MCF 10A (cell line): ENCODE measurements around the gene LRRC56. TPM values are rescaled to one million over a fixed set of nuclear protein-coding genes. Genes with fewer than 3 reads are reported as not detected.

ENCODE experiments used
- BruUV-seq: library from RNA; stranded (reverse); fragments of 400-500 nt; replicated peaks from 2 replicates; lab custom pipeline; 2021; lab: Mats Ljungman, UMichigan
- CTCF ChIA-PET: fragments of 300-600 bp; sonication (Branson Sonifier 250); formaldehyde crosslinking; extraction: SDS; loops from one replicate; lab custom pipeline; 2021; ENCODE audit warnings: antibody characterized with exemption, inconsistent platforms; lab: Yijun Ruan, JAX
- POLR2A ChIA-PET: fragments of 300-600, 350-650 bp; sonication (Branson Sonifier 250); formaldehyde crosslinking; extraction: SDS; loops from one replicate; lab custom pipeline; 2020; ENCODE audit warnings: antibody characterized with exemption, inconsistent platforms; lab: Yijun Ruan, JAX
- DNase-seq: peaks from one replicate; pipeline ENCODE4 v3.0.0-alpha.2; 2018; ENCODE audit not compliant: unreplicated experiment
- H3K27ac Mint-ChIP-seq: one replicate; pipeline ENCODE4 v1.8.0; 2022; ENCODE audit warnings: mild to moderate bottlenecking, low read depth, mixed read lengths; ENCODE audit not compliant: unreplicated experiment
- H3K27me3 Mint-ChIP-seq: one replicate; pipeline ENCODE4 v1.8.0; 2022; ENCODE audit warnings: mixed read lengths; ENCODE audit not compliant: insufficient read depth, unreplicated experiment
- H3K36me3 Mint-ChIP-seq: one replicate; pipeline ENCODE4 v1.8.0; 2022; ENCODE audit warnings: mild to moderate bottlenecking, moderate library complexity, mixed read lengths; ENCODE audit not compliant: insufficient read depth, unreplicated experiment
- H3K4me1 Mint-ChIP-seq: one replicate; pipeline ENCODE4 v1.8.0; 2022; ENCODE audit warnings: mixed read lengths; ENCODE audit not compliant: insufficient read depth, unreplicated experiment
- H3K4me3 Mint-ChIP-seq: one replicate; pipeline ENCODE4 v1.8.0; 2022; ENCODE audit warnings: mild to moderate bottlenecking, moderate library complexity, mixed read lengths; ENCODE audit not compliant: unreplicated experiment
- H3K9me3 Mint-ChIP-seq: one replicate; pipeline ENCODE4 v1.8.0; 2022; ENCODE audit warnings: mixed read lengths; ENCODE audit not compliant: unreplicated experiment
- CTCF ChIP-seq: fragments of 200-600 bp; IDR thresholded peaks from one replicate; pipeline ENCODE4 v1.8.0; 2022; ENCODE audit warnings: antibody characterized with exemption, mild to moderate bottlenecking; ENCODE audit not compliant: unreplicated experiment
- intact Hi-C: fragments of 100-400 bp; cut with micrococcal nuclease; formaldehyde crosslinking; loops from 2 replicates; pipeline ENCODE4 v1.14.1; 2022
- total RNA-seq: library from RNA; stranded (reverse); gene quantifications from 2 replicates; pipeline ENCODE4 v1.2.3, GENCODE V29; 2022

LRRC56 gene
- total RNA-seq, 1 experiment from 2014 or later = 0.75 TPM

- no peaks in the 10 kb centered on the region for H3K27me3 Mint-ChIP-seq
- BruUV-seq = no TSS peak
- H3K4me1 Mint-ChIP-seq = no peaks in the 10 kb centered on the region
- intact Hi-C loops = no loop called here
- TF ChIP-seq CTCF = no peak
- CTCF ChIA-PET = no interaction called here
- no peak overlapping the region for H3K27ac Mint-ChIP-seq
- POLR2A ChIA-PET = interaction anchor here (1.3 kb wide), 1 partner anchor 8 kb away, joined by 5 read pairs; no protein-coding TSS in a partner anchor
- peaks cover 12% of the 10 kb centered on the region for H3K36me3 Mint-ChIP-seq
- no peaks in the 10 kb centered on the region for H3K9me3 Mint-ChIP-seq
- H3K4me3 Mint-ChIP-seq = no peak overlapping the region
- DNase-seq = no peak
Measured at GRCh38 chr11:526192-526591, 11.1 kb upstream of the LRRC56 start.

GRCh38 chr11:528166-528814 is 9.0 kb upstream of the LRRC56 start:
- no peaks in the 10 kb centered on the region for H3K9me3 Mint-ChIP-seq
- peaks cover 29% of the 10 kb centered on the region for H3K36me3 Mint-ChIP-seq
- BruUV-seq = no TSS peak
- H3K27me3 Mint-ChIP-seq = no peaks in the 10 kb centered on the region
- POLR2A ChIA-PET = interaction anchor here (0.6 kb wide), 1 partner anchor 11 kb away, joined by 4 read pairs; no protein-coding TSS in a partner anchor
- CTCF ChIA-PET = interaction anchor here (0.6 to 1.5 kb wide), 4 partner anchors 9 to 254 kb away, joined by 3 read pairs; no protein-coding TSS in a partner anchor
- no peak overlapping the region for H3K4me3 Mint-ChIP-seq
- no peak for TF ChIP-seq CTCF
- intact Hi-C loops = no loop called here
- H3K27ac Mint-ChIP-seq = no peak overlapping the region
- H3K4me1 Mint-ChIP-seq = no peaks in the 10 kb centered on the region
- DNase-seq = no peak

- no peaks in the 10 kb centered on the region for H3K9me3 Mint-ChIP-seq
- no peak overlapping the region for H3K4me3 Mint-ChIP-seq
- ChIA-PET CTCF (interaction anchor here (0.6 to 1.5 kb wide), 2 partner anchors 10 to 81 kb away, joined by 3 read pairs; no protein-coding TSS in a partner anchor), POLR2A (no interaction called here)
- H3K4me1 Mint-ChIP-seq = no peaks in the 10 kb centered on the region
- H3K27me3 Mint-ChIP-seq = no peaks in the 10 kb centered on the region
- H3K36me3 Mint-ChIP-seq = peaks cover 37% of the 10 kb centered on the region
- no peak overlapping the region for H3K27ac Mint-ChIP-seq
- intact Hi-C loops = no loop called here
- no peak for DNase-seq
- TF ChIP-seq CTCF = no peak
- BruUV-seq = no TSS peak
Measured at GRCh38 chr11:528815-529727, 8.3 kb upstream of the LRRC56 start.
